Inflammatory macrophage (primary cell): ENCODE data around the gene TOMM22.
A peak's percentile ranks its signal among the peaks of the same experiment; 100 is the strongest.

Experiments used
- DNase-seq, 2 donors: peaks; one replicate each; pipeline ENCODE4 v3.0.0-alpha.2; 2020 to 2022

Gene TOMM22

GRCh38 chr22:38715852-38716251 is 34.1 kb downstream of the TOMM22 start:
- DNase-seq: no peak

- no peak for DNase-seq
Measured at GRCh38 chr22:38716271-38716670, 34.5 kb downstream of the TOMM22 start.

GRCh38 chr22:38716826-38717225 is 35.1 kb downstream of the TOMM22 start:
- DNase-seq: no peak

- no peak for DNase-seq
Measured at GRCh38 chr22:38717244-38717643, 35.5 kb downstream of the TOMM22 start.

GRCh38 chr22:38718414-38718813 is 36.7 kb downstream of the TOMM22 start:
- DNase-seq: peak; percentile 10 to 42

- no peak for DNase-seq
Measured at GRCh38 chr22:38719196-38719595, 37.4 kb downstream of the TOMM22 start.

GRCh38 chr22:38720350-38720749 is 38.6 kb downstream of the TOMM22 start:
- no peak for DNase-seq

GRCh38 chr22:38721551-38721950 is 39.8 kb downstream of the TOMM22 start:
- no peak for DNase-seq

- no peak for DNase-seq
Measured at GRCh38 chr22:38724176-38724575, 42.4 kb downstream of the TOMM22 start.

GRCh38 chr22:38724926-38725571 is 43.3 kb downstream of the TOMM22 start:
- peak; percentile 30 to 44 for DNase-seq

GRCh38 chr22:38725900-38726655 is 44.3 kb downstream of the TOMM22 start:
- DNase-seq: no peak

GRCh38 chr22:38727123-38727522 is 45.4 kb downstream of the TOMM22 start:
- DNase-seq: no peak

GRCh38 chr22:38727530-38728451 is 46.0 kb downstream of the TOMM22 start:
- DNase-seq: no peak

GRCh38 chr22:38728871-38729796 is 47.4 kb downstream of the TOMM22 start:
- DNase-seq: no peak

GRCh38 chr22:38729946-38730345 is 48.2 kb downstream of the TOMM22 start:
- no peak for DNase-seq

GRCh38 chr22:38730411-38730871 is 48.7 kb downstream of the TOMM22 start:
- no peak for DNase-seq

GRCh38 chr22:38731703-38732161 is 50.0 kb downstream of the TOMM22 start:
- DNase-seq: no peak

- no peak for DNase-seq
Measured at GRCh38 chr22:38732251-38732815, 50.6 kb downstream of the TOMM22 start.

- peak; percentile 24 to 45 for DNase-seq
Measured at GRCh38 chr22:38733329-38733723, 51.6 kb downstream of the TOMM22 start.

GRCh38 chr22:38733724-38734381 is 52.1 kb downstream of the TOMM22 start:
- DNase-seq: no peak
